Endothelial cell of umbilical vein (primary cell): Measurements from ENCODE around the gene TRPV2. TPM values are rescaled to one million over a fixed set of nuclear protein-coding genes. Genes with fewer than 3 reads are reported as not detected.

Experiments used
- BruUV-seq: library from RNA; stranded (reverse); fragments of 400-500 nt; replicated peaks from 2 replicates; lab custom pipeline; 2021; lab: Mats Ljungman, UMichigan
- CTCF ChIA-PET: fragments of 300-600, 350-600 bp; sonication (Branson Sonifier 250); formaldehyde crosslinking; loops from one replicate; lab custom pipeline; 2021; ENCODE audit warnings: antibody characterized with exemption, inconsistent platforms; lab: Charles Lee
- POLR2A ChIA-PET: fragments of 300-600, 350-600 bp; sonication (Branson Sonifier 250); formaldehyde crosslinking; loops from one replicate; lab custom pipeline; 2021; ENCODE audit warnings: antibody characterized with exemption, inconsistent platforms; lab: Charles Lee
- DNase-seq: peaks from one replicate; pipeline ENCODE4 v3.0.0-alpha.2; 2011; ENCODE audit warnings: low read depth, low spot score
- FAIRE-seq: peaks from 2 replicates; lab custom pipeline; 2011; peaks lifted over from hg19 to GRCh38; lab: Jason Lieb, UNC
- H2AFZ ChIP-seq: 2 replicates; pipeline ENCODE4 v1.6.0; 2012; ENCODE audit warnings: low read depth, low read length, control low read depth, inconsistent platforms
- H3K27ac ChIP-seq: 2 replicates; pipeline ENCODE4 v1.5.1; 2011; ENCODE audit warnings: low read depth, mild to moderate bottlenecking, control low read depth, low read length, moderate library complexity; ENCODE audit not compliant: insufficient read depth
- H3K27me3 ChIP-seq, 2 experiments: 2 replicates each; pipeline versions ENCODE4 v1.6.0 to v1.6.1; 2011; ENCODE audit warnings: low read length in 2 of 2, mixed read lengths in 1 of 2; ENCODE audit not compliant: control insufficient read depth in 2 of 2, insufficient read depth in 2 of 2
- H3K36me3 ChIP-seq, 2 experiments: 2 replicates in 1 of 2; 3 replicates in 1 of 2; pipeline ENCODE4 v1.5.1; 2011; ENCODE audit warnings: low read length in 2 of 2, mild to moderate bottlenecking in 1 of 2, moderate library complexity in 1 of 2; ENCODE audit not compliant: control insufficient read depth in 2 of 2, insufficient read depth in 2 of 2; ENCODE audit errors: extremely low read depth in 1 of 2
- H3K4me1 ChIP-seq: 3 replicates; pipeline ENCODE4 v1.5.1; 2011; ENCODE audit warnings: mild to moderate bottlenecking, low read length; ENCODE audit not compliant: control insufficient read depth, insufficient read depth; ENCODE audit errors: extremely low read depth
- H3K4me2 ChIP-seq: 2 replicates; pipeline ENCODE4 v1.6.1; 2011; ENCODE audit warnings: low read length, control low read depth, mixed read lengths; ENCODE audit not compliant: insufficient read depth
- H3K4me3 ChIP-seq, 3 experiments: fragments of 200-600 bp in 1 of 3; sonication (generic), shearing (Covaris generic) in 1 of 3; replicated peaks in 1 of 3; 2 replicates each; pipeline ENCODE4 v1.5.1; 2011 to 2016; ENCODE audit warnings: control low read depth in 3 of 3, low read length in 3 of 3, mild to moderate bottlenecking in 2 of 3, inconsistent platforms in 1 of 3, low read depth in 1 of 3, moderate library complexity in 1 of 3; ENCODE audit not compliant: insufficient read depth in 1 of 3
- H3K79me2 ChIP-seq: 2 replicates; pipeline ENCODE4 v1.6.0; 2012; ENCODE audit warnings: low read length, inconsistent platforms; ENCODE audit not compliant: control insufficient read depth, insufficient read depth
- H3K9ac ChIP-seq: replicated peaks from 2 replicates; pipeline ENCODE3; 2011; ENCODE audit warnings: low read length, control low read depth; ENCODE audit not compliant: insufficient read depth; ENCODE audit errors: extremely low read depth
- H3K9me1 ChIP-seq: replicated peaks from 3 replicates; pipeline ENCODE4 v1.6.0; 2011; ENCODE audit warnings: mild to moderate bottlenecking, low read length; ENCODE audit not compliant: control insufficient read depth, insufficient read depth; ENCODE audit errors: extremely low read depth
- H3K9me3 ChIP-seq: replicated peaks from 2 replicates; pipeline ENCODE4 v1.5.1; 2012; ENCODE audit warnings: low read length, inconsistent platforms; ENCODE audit not compliant: control insufficient read depth, insufficient read depth
- H4K20me1 ChIP-seq: replicated peaks from 2 replicates; pipeline ENCODE3; 2011; ENCODE audit warnings: mild to moderate bottlenecking, low read length; ENCODE audit not compliant: control insufficient read depth, insufficient read depth; ENCODE audit errors: extremely low read depth
- EZH2 ChIP-seq: IDR thresholded peaks from 2 replicates; pipeline ENCODE4 v1.6.1; 2012; ENCODE audit warnings: borderline replicate concordance, low read depth, mild to moderate bottlenecking, moderate library complexity, low read length, inconsistent platforms; ENCODE audit not compliant: severe bottlenecking
- FOS ChIP-seq: IDR thresholded peaks from 2 replicates; pipeline ENCODE4 v1.6.1; 2011; ENCODE audit warnings: mild to moderate bottlenecking, low read length, moderate library complexity, borderline replicate concordance; ENCODE audit not compliant: insufficient read depth
- GATA2 ChIP-seq: IDR thresholded peaks from 2 replicates; pipeline ENCODE4 v1.7.0; 2011; ENCODE audit warnings: low read depth, mild to moderate bottlenecking, moderate library complexity, mixed read lengths, low read length; ENCODE audit not compliant: insufficient read length, insufficient read depth
- JUN ChIP-seq: IDR thresholded peaks from 2 replicates; pipeline ENCODE4 v1.6.1; 2011; ENCODE audit warnings: borderline replicate concordance, low read depth; ENCODE audit not compliant: insufficient read length, insufficient read depth
- MYC ChIP-seq: IDR thresholded peaks from one replicate; pipeline ENCODE4 v1.6.1; 2011; ENCODE audit warnings: mild to moderate bottlenecking, low read depth, low read length
- POLR2A ChIP-seq: IDR thresholded peaks from 2 replicates; pipeline ENCODE4 v1.6.1; 2012; ENCODE audit warnings: low read depth, mild to moderate bottlenecking, control low read depth, low read length
- POLR2AphosphoS5 ChIP-seq: IDR thresholded peaks from 2 replicates; pipeline ENCODE4 v1.6.1; 2012; ENCODE audit warnings: low read depth, mild to moderate bottlenecking, control low read depth, low read length, moderate library complexity; ENCODE audit not compliant: insufficient read depth
- dilution Hi-C: fragments of 300-500 bp; cut with MboI; formaldehyde crosslinking; loops from one replicate; pipeline ENCODE4 v1.15.0; 2019; ENCODE audit warnings: low sequenced_read_pairs; ENCODE audit not compliant: extremely low pct_ligation_motif_present
- intact Hi-C: fragments of 100-400 bp; cut with micrococcal nuclease; formaldehyde crosslinking; loops from one replicate; pipeline ENCODE4 v1.10.0; 2022
- polyA plus RNA-seq, 4 experiments: library from polyadenylated mRNA; depleted of rRNA in 3 of 4; stranded (reverse) in 3 of 4; unstranded in 1 of 4; fragments of >200 nt; gene quantifications; 2 replicates each; pipeline versions ENCODE4 v1.2.1 to v1.2.3, GENCODE V29; 2011 to 2012; ENCODE audit warnings: missing spikeins in 1 of 4
- total RNA-seq: library from RNA; stranded (reverse); gene quantifications from 2 replicates; pipeline ENCODE4 v1.2.3, GENCODE V29; 2021
- TF ChIP-seq, protein P1 (sequence below): IDR thresholded peaks from 2 replicates; pipeline ENCODE4 v1.6.1; 2011; ENCODE audit not compliant: insufficient read depth, insufficient read length
- TF ChIP-seq, protein P2 (sequence below), 2 donors: IDR thresholded peaks; 1 replicate in 1 of 2; 2 replicates in 1 of 2; pipeline ENCODE4 v1.5.1; 2011; ENCODE audit warnings: low read length in 2 of 2, mild to moderate bottlenecking in 2 of 2, moderate library complexity in 2 of 2, control low read depth in 1 of 2, inconsistent platforms in 1 of 2, low read depth in 1 of 2; ENCODE audit not compliant: insufficient read depth in 1 of 2; ENCODE audit errors: extremely low read depth in 1 of 2

Gene TRPV2
- total and polyA plus RNA-seq, 2 donors (not counting 3 experiments of a cell fraction or from before 2014, with no cell fraction given), result 4.2 to 10.6 TPM

DNA sequence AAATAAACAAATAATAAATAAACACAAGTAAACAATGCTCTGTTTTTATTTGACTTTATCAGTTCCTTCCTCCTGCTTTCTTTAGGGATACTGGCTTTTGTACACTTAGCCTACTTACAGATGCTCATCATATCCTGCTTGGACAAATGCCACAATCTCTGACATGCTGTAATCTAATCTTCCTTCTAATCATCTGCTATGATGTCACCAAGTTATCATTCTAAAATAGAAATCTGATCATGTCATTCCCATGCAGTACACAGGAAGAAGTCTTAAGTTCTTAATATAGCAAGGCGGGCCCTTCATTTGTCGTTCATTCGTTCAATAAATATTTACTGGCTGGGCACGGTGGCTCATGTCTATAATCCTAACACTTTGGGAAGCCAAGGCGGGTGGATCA is 43.6 kb upstream of the TRPV2 start:
- Histone ChIP-seq H3K9ac (no peak overlapping the region), H3K4me1 (no peaks in the 10 kb centered on the region), H3K36me3 (no peaks in the 10 kb centered on the region), H2AFZ (no peak overlapping the region), H3K4me2 (no peak overlapping the region), H3K79me2 (no peaks in the 10 kb centered on the region), H3K9me3 (no peaks in the 10 kb centered on the region), H4K20me1 (no peaks in the 10 kb centered on the region), H3K9me1 (no peaks in the 10 kb centered on the region), H3K27ac (no peak overlapping the region), H3K27me3 (no peaks in the 10 kb centered on the region), H3K4me3 (no peak overlapping the region)
- dilution Hi-C loops (no loop called here), intact Hi-C loops (no loop called here)
- DNase-seq, result peak; percentile 39
- TF ChIP-seq JUN (peak; percentile 38), GATA2 (peak; percentile 45)
- TF ChIP-seq, protein P1, sequence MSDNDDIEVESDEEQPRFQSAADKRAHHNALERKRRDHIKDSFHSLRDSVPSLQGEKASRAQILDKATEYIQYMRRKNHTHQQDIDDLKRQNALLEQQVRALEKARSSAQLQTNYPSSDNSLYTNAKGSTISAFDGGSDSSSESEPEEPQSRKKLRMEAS, result no peak
- ChIA-PET POLR2A (no interaction called here), CTCF (interaction anchor here (1.3 to 5.3 kb wide), 2 partner anchors 8 to 10 kb away, joined by 3 to 45 read pairs; no protein-coding TSS in a partner anchor)
- no TSS peak for BruUV-seq
- peak; percentile 64 for FAIRE-seq

DNA sequence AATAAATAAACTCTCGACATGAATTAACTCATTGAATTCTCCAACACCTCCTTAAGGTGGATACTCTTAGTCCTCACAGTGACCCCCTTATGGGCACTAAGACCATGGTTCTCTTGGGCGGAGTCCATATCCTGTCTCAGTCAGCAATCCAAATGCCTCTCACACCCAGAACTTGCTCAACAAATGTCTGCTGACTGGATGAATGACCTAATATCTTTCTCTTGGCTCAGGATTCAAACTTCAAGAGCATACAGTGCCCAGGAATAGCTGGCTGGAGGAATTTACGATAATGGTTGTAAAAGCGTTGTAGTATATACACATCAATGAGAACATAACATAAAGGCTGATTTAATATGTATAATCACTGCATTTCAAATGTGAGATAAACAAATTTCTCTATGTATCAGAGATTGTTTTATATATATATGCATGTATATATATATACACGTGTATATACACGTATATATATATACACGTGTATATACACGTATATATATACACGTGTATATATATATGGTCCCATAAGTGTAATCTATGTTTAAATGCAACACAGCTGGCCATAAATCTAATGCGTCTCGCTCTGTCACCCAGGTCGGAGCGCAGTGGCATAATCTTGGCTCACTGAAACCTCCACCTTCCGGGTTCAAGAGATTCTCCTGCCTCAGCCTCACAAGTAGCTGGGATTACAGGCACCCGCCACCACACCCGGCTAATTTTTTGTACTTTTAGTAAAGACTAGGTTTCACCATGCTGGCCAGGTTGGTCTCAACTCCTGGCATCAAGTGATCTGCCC is 41.0 kb upstream of the TRPV2 start:
- dilution Hi-C loops, result no loop called here
- H3K4me2 ChIP-seq, result no peak overlapping the region
- H3K9me1 ChIP-seq, result no peaks in the 10 kb centered on the region
- BruUV-seq, result no TSS peak
- no peak overlapping the region for H3K9ac ChIP-seq
- intact Hi-C loops, result no loop called here
- FAIRE-seq (no peak), DNase-seq (peak; percentile 20)
- H4K20me1 ChIP-seq, result no peaks in the 10 kb centered on the region
- H3K27ac ChIP-seq, result no peak overlapping the region
- no peaks in the 10 kb centered on the region for H3K4me1 ChIP-seq
- H3K79me2 ChIP-seq, result no peaks in the 10 kb centered on the region
- no peaks in the 10 kb centered on the region for H3K27me3 ChIP-seq
- TF ChIP-seq POLR2A (no peak), JUN (no peak), MYC (no peak), GATA2 (no peak), EZH2 (no peak), POLR2AphosphoS5 (no peak), FOS (no peak)
- TF ChIP-seq, protein P2, sequence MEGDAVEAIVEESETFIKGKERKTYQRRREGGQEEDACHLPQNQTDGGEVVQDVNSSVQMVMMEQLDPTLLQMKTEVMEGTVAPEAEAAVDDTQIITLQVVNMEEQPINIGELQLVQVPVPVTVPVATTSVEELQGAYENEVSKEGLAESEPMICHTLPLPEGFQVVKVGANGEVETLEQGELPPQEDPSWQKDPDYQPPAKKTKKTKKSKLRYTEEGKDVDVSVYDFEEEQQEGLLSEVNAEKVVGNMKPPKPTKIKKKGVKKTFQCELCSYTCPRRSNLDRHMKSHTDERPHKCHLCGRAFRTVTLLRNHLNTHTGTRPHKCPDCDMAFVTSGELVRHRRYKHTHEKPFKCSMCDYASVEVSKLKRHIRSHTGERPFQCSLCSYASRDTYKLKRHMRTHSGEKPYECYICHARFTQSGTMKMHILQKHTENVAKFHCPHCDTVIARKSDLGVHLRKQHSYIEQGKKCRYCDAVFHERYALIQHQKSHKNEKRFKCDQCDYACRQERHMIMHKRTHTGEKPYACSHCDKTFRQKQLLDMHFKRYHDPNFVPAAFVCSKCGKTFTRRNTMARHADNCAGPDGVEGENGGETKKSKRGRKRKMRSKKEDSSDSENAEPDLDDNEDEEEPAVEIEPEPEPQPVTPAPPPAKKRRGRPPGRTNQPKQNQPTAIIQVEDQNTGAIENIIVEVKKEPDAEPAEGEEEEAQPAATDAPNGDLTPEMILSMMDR (IDR thresholded peaks at IDR 0.05; ENCODE audit: extremely low read depth in 1 of 2, insufficient read depth in 1 of 2, low read depth in 1 of 2, low read length in 2 of 2), result no peak
- TF ChIP-seq, protein P1, result no peak
- H3K36me3 ChIP-seq, result no peaks in the 10 kb centered on the region
- CTCF ChIA-PET, result interaction anchor here (1.4 to 5.3 kb wide), 2 partner anchors 10 to 70 kb away, joined by 3 to 45 read pairs; no protein-coding TSS in a partner anchor
- H2AFZ ChIP-seq, result no peak overlapping the region
- no peak overlapping the region for H3K4me3 ChIP-seq
- no peaks in the 10 kb centered on the region for H3K9me3 ChIP-seq
- POLR2A ChIA-PET, result no interaction called here
